C4-2B (cell line): ENCODE measurements around the gene EBF3.

Source experiments
- CTCF ChIP-seq: fragments of 450-650 bp; conservative IDR thresholded peaks from 2 replicates; pipeline ENCODE4 v1.5.1; 2017; ENCODE audit warnings: mild to moderate bottlenecking
- ZFX ChIP-seq: fragments of 450-650 bp; IDR thresholded peaks from 2 replicates; pipeline ENCODE4 v1.6.1; 2017

GRCh38 chr10:129844216-129844766 is 119.8 kb downstream of the EBF3 start:
- TF ChIP-seq CTCF (no peak), ZFX (no peak)
